Gastrocnemius medialis (tissue), 4 donors: Measurements from ENCODE around the gene CPEB3. TPM values are rescaled to one million over a fixed set of nuclear protein-coding genes. Genes with fewer than 3 reads are reported as not detected.

Experiments
- ATAC-seq, 2 donors: fragments of 150-250 bp; one replicate each; pipeline ENCODE4 v1.9.1; 2016
- DNase-seq, 2 donors: peaks; one replicate each; pipeline ENCODE4 v3.0.0-alpha.2; 2019
- H3K27ac ChIP-seq, 4 donors: fragments of 200-600 bp; sonication (generic); 1 replicate in 1 of 4; 2 replicates in 3 of 4; pipeline ENCODE4 v1.5.1; 2016 to 2018; ENCODE audit warnings: mild to moderate bottlenecking in 2 of 4, moderate library complexity in 1 of 4
- H3K27me3 ChIP-seq, 3 donors: fragments of 200-600 bp; sonication (generic) in 2 of 3; 1 replicate in 1 of 3; 2 replicates in 2 of 3; pipeline versions ENCODE4 v1.5.1 to v1.6.0; 2016 to 2019; ENCODE audit warnings: mild to moderate bottlenecking in 1 of 3, moderate library complexity in 1 of 3
- H3K36me3 ChIP-seq, 2 donors: fragments of 200-600 bp; sonication (generic) in 1 of 2; one replicate each; pipeline ENCODE4 v1.5.1; 2017 to 2018
- H3K4me1 ChIP-seq, 2 donors: fragments of 200-600 bp; sonication (generic) in 1 of 2; one replicate each; pipeline ENCODE4 v1.5.1; 2016 to 2017; ENCODE audit warnings: mild to moderate bottlenecking in 2 of 2
- H3K4me3 ChIP-seq, 4 donors: fragments of 200-600 bp; sonication (generic) in 3 of 4; 1 replicate in 1 of 4; 2 replicates in 3 of 4; pipeline ENCODE4 v1.5.1; 2016 to 2019; ENCODE audit warnings: mild to moderate bottlenecking in 2 of 4
- H3K9me3 ChIP-seq, 3 donors: fragments of 200-600 bp; sonication (generic) in 2 of 3; 1 replicate in 1 of 3; 2 replicates in 2 of 3; pipeline ENCODE4 v1.5.1; 2016 to 2019
- POLR2A ChIP-seq, 2 donors: fragments of 450-650 bp; IDR thresholded peaks; one replicate each; pipeline ENCODE4 v1.6.1; 2017; ENCODE audit warnings: antibody characterized with exemption in 2 of 2, mild to moderate bottlenecking in 2 of 2, moderate library complexity in 2 of 2
- in situ Hi-C, 4 donors: fragments of 200-750 bp; cut with MboI; loops; one replicate each; pipeline versions ENCODE4 v1.15.0 to v1.8.0; 2017; ENCODE audit warnings: low sequenced_read_pairs in 4 of 4
- intact Hi-C: fragments of 100-400 bp; cut with DNase I; formaldehyde crosslinking; loops from one replicate; pipeline ENCODE4 v1.15.1; 2023; ENCODE audit warnings: low total_unique reads
- total RNA-seq, 4 donors: library from RNA; depleted of rRNA; stranded (reverse); fragments of >200 nt; gene quantifications; one replicate each; pipeline versions ENCODE4 v1.1.0 to v1.2.3, GENCODE V29; 2016
- TF ChIP-seq, protein P1 (sequence below), 5 experiments: fragments of 450-650 bp in 3 of 5; fragments of 200-600 bp in 2 of 5; sonication (generic) in 2 of 5; IDR thresholded peaks in 4 of 5; conservative IDR thresholded peaks in 1 of 5; 1 replicate in 4 of 5; 2 replicates in 1 of 5; pipeline ENCODE4 v1.5.1; 2016 to 2019; ENCODE audit warnings: antibody characterized with exemption in 5 of 5, mild to moderate bottlenecking in 3 of 5, moderate library complexity in 3 of 5

Gene CPEB3
- total RNA-seq, 4 donors from 2014 or later: 14.5 to 22.5 (median 18.0) TPM

DNA sequence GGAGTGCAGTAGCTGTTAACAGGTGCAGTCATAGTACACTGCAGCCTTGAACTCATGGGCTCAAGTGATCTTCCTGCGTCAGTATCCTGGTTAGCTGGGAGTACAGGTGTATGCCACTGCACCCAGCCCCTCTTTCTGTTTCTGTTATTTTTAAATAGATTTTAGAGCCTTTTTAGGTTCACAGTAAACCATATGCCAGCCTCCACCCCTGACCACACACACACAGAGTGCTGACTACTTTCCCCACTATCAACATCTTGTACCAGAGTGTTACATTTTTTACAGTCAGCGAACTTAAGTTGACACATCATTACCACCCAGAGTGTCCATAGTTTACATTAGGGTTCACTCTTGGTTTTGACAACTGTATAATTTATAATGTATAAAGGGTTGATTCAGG, 32.2 kb upstream of the CPEB3 start:
- TF ChIP-seq, protein P1, sequence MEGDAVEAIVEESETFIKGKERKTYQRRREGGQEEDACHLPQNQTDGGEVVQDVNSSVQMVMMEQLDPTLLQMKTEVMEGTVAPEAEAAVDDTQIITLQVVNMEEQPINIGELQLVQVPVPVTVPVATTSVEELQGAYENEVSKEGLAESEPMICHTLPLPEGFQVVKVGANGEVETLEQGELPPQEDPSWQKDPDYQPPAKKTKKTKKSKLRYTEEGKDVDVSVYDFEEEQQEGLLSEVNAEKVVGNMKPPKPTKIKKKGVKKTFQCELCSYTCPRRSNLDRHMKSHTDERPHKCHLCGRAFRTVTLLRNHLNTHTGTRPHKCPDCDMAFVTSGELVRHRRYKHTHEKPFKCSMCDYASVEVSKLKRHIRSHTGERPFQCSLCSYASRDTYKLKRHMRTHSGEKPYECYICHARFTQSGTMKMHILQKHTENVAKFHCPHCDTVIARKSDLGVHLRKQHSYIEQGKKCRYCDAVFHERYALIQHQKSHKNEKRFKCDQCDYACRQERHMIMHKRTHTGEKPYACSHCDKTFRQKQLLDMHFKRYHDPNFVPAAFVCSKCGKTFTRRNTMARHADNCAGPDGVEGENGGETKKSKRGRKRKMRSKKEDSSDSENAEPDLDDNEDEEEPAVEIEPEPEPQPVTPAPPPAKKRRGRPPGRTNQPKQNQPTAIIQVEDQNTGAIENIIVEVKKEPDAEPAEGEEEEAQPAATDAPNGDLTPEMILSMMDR (IDR thresholded peaks at IDR 0.05 in 4 of 5, conservative IDR thresholded peaks at IDR 0.05 in 1 of 5): no peak
- TF ChIP-seq POLR2A (IDR thresholded peaks at IDR 0.05): no peak
- intact Hi-C loops: no loop called here
- no peak overlapping the region for H3K27ac ChIP-seq
- in situ Hi-C loops: no loop called here
- no peaks in the 10 kb centered on the region for H3K27me3 ChIP-seq
- peaks cover 4 to 21% of the 10 kb centered on the region in 2 donors for H3K4me1 ChIP-seq
- H3K36me3 ChIP-seq: no peaks in the 10 kb centered on the region
- no peak for ATAC-seq
- no peak overlapping the region for H3K4me3 ChIP-seq
- no peaks in the 10 kb centered on the region for H3K9me3 ChIP-seq
- DNase-seq: no peak

DNA sequence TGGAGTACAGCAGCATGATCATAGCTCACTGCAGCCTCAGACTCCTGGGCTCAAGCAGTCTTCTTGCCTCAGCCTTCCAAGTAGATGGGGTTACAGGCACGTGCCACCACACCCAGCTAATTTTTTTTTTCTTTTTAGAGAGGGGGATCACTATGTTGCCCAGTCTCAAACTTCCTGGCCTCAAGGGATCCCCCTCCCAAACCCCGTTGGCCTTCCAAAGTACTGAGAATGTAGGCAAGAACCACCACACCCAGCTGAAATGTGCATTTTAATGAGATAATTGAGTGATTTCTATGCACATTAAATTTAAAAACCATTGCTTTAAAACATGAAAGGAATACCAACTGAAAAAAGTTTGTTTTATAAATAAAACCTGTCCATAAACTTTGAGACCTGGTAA, 25.7 kb upstream of the CPEB3 start:
- intact Hi-C loops: no loop called here

DNA sequence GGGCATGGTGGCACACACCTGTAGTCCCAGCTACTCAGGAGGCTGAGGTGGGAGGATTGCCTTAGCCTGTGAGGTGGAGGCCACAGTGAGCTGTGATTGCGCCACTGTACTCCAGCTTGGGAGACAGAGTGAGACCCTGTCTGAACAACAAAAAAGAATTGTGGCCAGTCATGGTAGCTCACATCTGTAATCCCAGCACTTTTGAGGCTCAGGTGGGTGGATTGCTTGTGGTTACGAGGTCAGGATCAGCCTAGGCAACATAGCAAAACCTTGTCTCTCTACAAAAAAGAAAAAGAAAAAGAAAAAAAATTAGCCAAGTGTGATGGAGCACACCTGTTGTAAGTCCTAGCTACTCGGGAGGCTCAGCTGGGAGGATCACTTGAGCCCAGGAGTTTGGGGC, 22.9 kb upstream of the CPEB3 start:
- intact Hi-C loops: no loop called here

More for the DNA sequence above, 25.7 kb upstream of the CPEB3 start:
- Histone ChIP-seq H3K27me3 (no peaks in the 10 kb centered on the region), H3K4me1 (peaks cover 0 to 5% of the 10 kb centered on the region in 2 donors), H3K9me3 (no peaks in the 10 kb centered on the region), H3K27ac (no peak overlapping the region), H3K36me3 (peaks cover 0 to 7% of the 10 kb centered on the region in 2 donors), H3K4me3 (no peak overlapping the region)
- TF ChIP-seq POLR2A (IDR thresholded peaks at IDR 0.05): no peak
- TF ChIP-seq, protein P1 (IDR thresholded peaks at IDR 0.05 in 4 of 5, conservative IDR thresholded peaks at IDR 0.05 in 1 of 5): no peak
- in situ Hi-C loops: no loop called here
- DNase-seq: no peak
- ATAC-seq: no peak

DNA sequence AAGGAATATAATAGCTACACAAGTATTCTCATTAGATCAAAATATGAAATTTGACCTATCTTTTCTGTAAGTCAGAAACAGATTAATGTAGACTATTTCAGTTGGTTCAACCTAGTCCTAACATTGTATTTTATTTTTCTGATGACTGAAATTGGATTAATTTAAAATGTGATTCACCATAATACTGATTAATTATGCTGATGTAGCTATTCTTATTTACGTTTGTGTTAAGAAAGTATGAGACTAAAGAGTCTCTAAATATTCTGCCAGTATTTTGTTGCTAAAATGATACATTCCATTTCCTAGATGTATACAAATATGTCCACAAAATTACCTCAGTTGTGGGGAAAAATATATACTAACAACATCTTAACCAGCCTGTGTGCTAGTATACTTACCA, 18.4 kb upstream of the CPEB3 start:
- no peak overlapping the region for H3K27ac ChIP-seq
- peaks cover 8 to 20% of the 10 kb centered on the region in 2 donors for H3K4me1 ChIP-seq
- H3K27me3 ChIP-seq: no peaks in the 10 kb centered on the region
- in situ Hi-C loops (loop anchor here in 1 of 4 donors (10.0 kb wide), 1 partner anchor 224 kb away; no protein-coding TSS in a partner anchor), intact Hi-C loops (no loop called here)
- DNase-seq: no peak
- H3K4me3 ChIP-seq: no peak overlapping the region
- TF ChIP-seq, protein P1 (IDR thresholded peaks at IDR 0.05 in 4 of 5, conservative IDR thresholded peaks at IDR 0.05 in 1 of 5): no peak
- TF ChIP-seq POLR2A (IDR thresholded peaks at IDR 0.05): no peak
- H3K9me3 ChIP-seq: no peaks in the 10 kb centered on the region
- H3K36me3 ChIP-seq: peaks cover 0 to 14% of the 10 kb centered on the region in 2 donors
- ATAC-seq: no peak

More for the DNA sequence above, 22.9 kb upstream of the CPEB3 start:
- Histone ChIP-seq H3K27ac (no peak overlapping the region), H3K4me3 (no peak overlapping the region), H3K27me3 (no peaks in the 10 kb centered on the region), H3K4me1 (peaks cover 7 to 15% of the 10 kb centered on the region in 2 donors), H3K36me3 (peaks cover 0 to 14% of the 10 kb centered on the region in 2 donors), H3K9me3 (no peaks in the 10 kb centered on the region)
- ATAC-seq (no peak), DNase-seq (no peak)
- TF ChIP-seq, protein P1 (IDR thresholded peaks at IDR 0.05 in 4 of 5, conservative IDR thresholded peaks at IDR 0.05 in 1 of 5): no peak
- no peak for TF ChIP-seq POLR2A (IDR thresholded peaks at IDR 0.05)
- in situ Hi-C loops: no loop called here
